IPS DF 6.9 (cell line): ENCODE results near the gene ITGAD.
"Not testable (repeated sequence)": the region's sequence is repeated elsewhere in the genome, so short reads cannot be mapped to it uniquely, and the experiment has no call there.

Experiments used
- DNase-seq: peaks from one replicate; pipeline ENCODE4 v3.0.0-alpha.2; 2013; ENCODE audit warnings: low read depth, low spot score
- H3K27ac ChIP-seq: one replicate; pipeline ENCODE4 v1.5.1; 2013; ENCODE audit warnings: low read length, control low read depth
- H3K27me3 ChIP-seq: 2 replicates; pipeline ENCODE4 v1.6.1; 2013; ENCODE audit warnings: mild to moderate bottlenecking, low read length; ENCODE audit not compliant: control insufficient read depth, insufficient read depth
- H3K36me3 ChIP-seq: 2 replicates; pipeline ENCODE4 v1.6.1; 2013; ENCODE audit warnings: low read length; ENCODE audit not compliant: control insufficient read depth, insufficient read depth
- H3K4me1 ChIP-seq: 2 replicates; pipeline ENCODE4 v1.6.1; 2013; ENCODE audit warnings: low read length; ENCODE audit not compliant: control insufficient read depth, insufficient read depth
- H3K4me3 ChIP-seq: 2 replicates; pipeline ENCODE4 v1.5.1; 2013; ENCODE audit warnings: mild to moderate bottlenecking, low read length
- H3K9me3 ChIP-seq: 2 replicates; pipeline ENCODE4 v1.6.1; 2013; ENCODE audit warnings: low read length, inconsistent platforms; ENCODE audit not compliant: control insufficient read depth, insufficient read depth
- WGBS: extraction: QIAGEN DNeasy Blood & Tissue Kit; methylation state at CpG from one replicate; pipeline ENCODE4 v1.1.7; 2013; ENCODE audit warnings: mixed read lengths, missing lambda C conversion rate; ENCODE audit not compliant: insufficient read length, insufficient coverage; 5-methylcytosine and 5-hydroxymethylcytosine counted together

Gene ITGAD

GRCh38 chr16:31417036-31417435, 23.9 kb downstream of the ITGAD start:
- not testable (repeated sequence) for H3K4me1 ChIP-seq, H3K27me3 ChIP-seq, H3K36me3 ChIP-seq, H3K27ac ChIP-seq, H3K4me3 ChIP-seq, H3K9me3 ChIP-seq, DNase-seq
- no CpG with 5 or more reads among the region's 2 CpGs for WGBS

- Histone ChIP-seq H3K9me3 (no peaks in the 10 kb centered on the region), H3K4me1 (no peaks in the 10 kb centered on the region), H3K4me3 (no peak overlapping the region), H3K27me3 (no peaks in the 10 kb centered on the region), H3K27ac (no peak overlapping the region), H3K36me3 (no peaks in the 10 kb centered on the region)
- DNase-seq: no peak
- no CpG with 5 or more reads among the region's 5 CpGs for WGBS
These were observed 24.8 kb downstream of the ITGAD start for GRCh38 chr16:31417916-31418315.

GRCh38 chr16:31420037-31420436, 26.9 kb downstream of the ITGAD start:
- H3K9me3 ChIP-seq: no peaks in the 10 kb centered on the region
- H3K27me3 ChIP-seq: no peaks in the 10 kb centered on the region; the same call in 1 of the 2 replicates
- no peak for DNase-seq
- no CpG with 5 or more reads among the region's 3 CpGs for WGBS
- no peaks in the 10 kb centered on the region for H3K4me1 ChIP-seq
- H3K27ac ChIP-seq: no peak overlapping the region
- H3K4me3 ChIP-seq: no peak overlapping the region
- H3K36me3 ChIP-seq: no peaks in the 10 kb centered on the region; the same call in 1 of the 2 replicates

- no CpG with 5 or more reads among the region's 6 CpGs for WGBS
- no peaks in the 10 kb centered on the region; the same call in 1 of the 2 replicates for H3K27me3 ChIP-seq
These were observed 28.5 kb downstream of the ITGAD start for GRCh38 chr16:31421587-31421986.

GRCh38 chr16:31423241-31423640, 30.1 kb downstream of the ITGAD start:
- no peaks in the 10 kb centered on the region for H3K4me1 ChIP-seq
- H3K9me3 ChIP-seq: no peaks in the 10 kb centered on the region
- no peaks in the 10 kb centered on the region; the same call in 1 of the 2 replicates for H3K36me3 ChIP-seq
- DNase-seq: no peak
- no peaks in the 10 kb centered on the region; the same call in 1 of the 2 replicates for H3K27me3 ChIP-seq
- WGBS: no CpG with 5 or more reads among the region's 3 CpGs
- H3K27ac ChIP-seq: no peak overlapping the region
- H3K4me3 ChIP-seq: no peak overlapping the region

More at GRCh38 chr16:31421587-31421986, 28.5 kb downstream of the ITGAD start:
- Histone ChIP-seq H3K4me3 (no peak overlapping the region), H3K9me3 (no peaks in the 10 kb centered on the region), H3K36me3 (no peaks in the 10 kb centered on the region; the same call in 1 of the 2 replicates), H3K4me1 (no peaks in the 10 kb centered on the region), H3K27ac (no peak overlapping the region)
- no peak for DNase-seq

GRCh38 chr16:31423801-31424200, 30.7 kb downstream of the ITGAD start:
- Histone ChIP-seq H3K4me1 (no peaks in the 10 kb centered on the region), H3K36me3 (no peaks in the 10 kb centered on the region; the same call in 1 of the 2 replicates), H3K4me3 (no peak overlapping the region), H3K27ac (no peak overlapping the region), H3K9me3 (no peaks in the 10 kb centered on the region), H3K27me3 (no peaks in the 10 kb centered on the region; the same call in 1 of the 2 replicates)
- no CpG with 5 or more reads among the region's 12 CpGs for WGBS
- no peak for DNase-seq

GRCh38 chr16:31427441-31428278, 34.5 kb downstream of the ITGAD start:
- H3K4me3 ChIP-seq: no peak overlapping the region
- no peaks in the 10 kb centered on the region for H3K4me1 ChIP-seq
- no peaks in the 10 kb centered on the region for H3K9me3 ChIP-seq
- no CpG with 5 or more reads among the region's 83 CpGs for WGBS
- DNase-seq: no peak
- H3K36me3 ChIP-seq: no peaks in the 10 kb centered on the region; the same call in 1 of the 2 replicates
- H3K27me3 ChIP-seq: no peaks in the 10 kb centered on the region; the same call in 1 of the 2 replicates
- no peak overlapping the region for H3K27ac ChIP-seq

GRCh38 chr16:31428279-31428597, 35.1 kb downstream of the ITGAD start, which contains the start of gene COX6A2:
TSS of gene COX6A2 (minus strand) at chr16:31428360. CDS start at chr16:31428325, 35 bp downstream.
- no peak for DNase-seq
- H3K4me3 ChIP-seq: no peak within 1 kb of the TSS
- no peaks in the 10 kb centered on the region; the same call in 1 of the 2 replicates for H3K36me3 ChIP-seq
- H3K27ac ChIP-seq: no peak within 1 kb of the TSS
- no peaks in the 10 kb centered on the region for H3K4me1 ChIP-seq
- no peaks in the 10 kb centered on the region for H3K9me3 ChIP-seq
- no peaks in the 10 kb centered on the region; the same call in 1 of the 2 replicates for H3K27me3 ChIP-seq
- no CpG with 5 or more reads among the region's 7 CpGs for WGBS

GRCh38 chr16:31428638-31429247, 35.6 kb downstream of the ITGAD start:
- Histone ChIP-seq H3K4me1 (no peaks in the 10 kb centered on the region), H3K4me3 (no peak overlapping the region), H3K27me3 (no peaks in the 10 kb centered on the region; the same call in 1 of the 2 replicates), H3K9me3 (no peaks in the 10 kb centered on the region), H3K27ac (no peak overlapping the region), H3K36me3 (no peaks in the 10 kb centered on the region; the same call in 1 of the 2 replicates)
- WGBS: no CpG with 5 or more reads among the region's 7 CpGs
- DNase-seq: no peak

GRCh38 chr16:31429314-31429713, 36.2 kb downstream of the ITGAD start:
- Histone ChIP-seq H3K27me3 (no peaks in the 10 kb centered on the region; the same call in 1 of the 2 replicates), H3K36me3 (no peaks in the 10 kb centered on the region), H3K4me1 (no peaks in the 10 kb centered on the region), H3K27ac (no peak overlapping the region), H3K9me3 (no peaks in the 10 kb centered on the region), H3K4me3 (no peak overlapping the region)
- no CpG with 5 or more reads among the region's 1 CpG for WGBS
- no peak for DNase-seq
